Activated T-helper 1 cell treated with anti-CD3 and anti-CD28 coated beads, Interleukin-12 subunit alpha, Interleukin-12 subunit beta, Interleukin-2, Interleukin-4 antibody, amounts not matched to agents 30 ng/mL and 10 ng/mL and 1 ng/mL, durations not matched to agents 14 hours and 24 hours and 36 hours (primary cell): ENCODE data around the gene TRIM46. TPM values are rescaled to one million over a fixed set of nuclear protein-coding genes. Genes with fewer than 3 reads are reported as not detected.

Experiments
- DNase-seq: peaks from one replicate; pipeline ENCODE4 v3.0.0; 2021; ENCODE audit warnings: low spot score
- H3K27ac Mint-ChIP-seq: one replicate; pipeline ENCODE4 v1.8.0; 2021; ENCODE audit warnings: mild to moderate bottlenecking, mixed read lengths
- H3K27me3 Mint-ChIP-seq: one replicate; pipeline ENCODE4 v1.8.0; 2022; ENCODE audit warnings: mild to moderate bottlenecking, moderate library complexity, mixed read lengths; ENCODE audit not compliant: insufficient read depth
- H3K36me3 Mint-ChIP-seq: one replicate; pipeline ENCODE4 v1.8.0; 2021; ENCODE audit warnings: low read depth, mixed read lengths
- H3K4me1 Mint-ChIP-seq: one replicate; pipeline ENCODE4 v1.8.0; 2021; ENCODE audit warnings: low read depth, mixed read lengths
- H3K4me3 Mint-ChIP-seq: one replicate; pipeline ENCODE4 v1.8.0; 2021; ENCODE audit warnings: mild to moderate bottlenecking, moderate library complexity, mixed read lengths
- H3K9me3 Mint-ChIP-seq: one replicate; pipeline ENCODE4 v1.8.0; 2021; ENCODE audit warnings: mixed read lengths
- intact Hi-C: fragments of 100-400 bp; cut with micrococcal nuclease; formaldehyde crosslinking; loops from one replicate; pipeline ENCODE4 v1.15.1; 2024
- total RNA-seq: library from RNA; stranded (reverse); gene quantifications from 2 replicates; pipeline ENCODE4 v1.2.3, GENCODE V29; 2022

TRIM46 gene
- total RNA-seq, 1 donor from 2014 or later = 12.6 TPM

GRCh38 chr1:155199792-155200191, 26.1 kb downstream of the TRIM46 start:
- intact Hi-C loops = no loop called here
- H3K4me1 Mint-ChIP-seq = peaks cover 13% of the 10 kb centered on the region
- no peak overlapping the region for H3K4me3 Mint-ChIP-seq
- no peaks in the 10 kb centered on the region for H3K9me3 Mint-ChIP-seq
- DNase-seq = no peak
- no peaks in the 10 kb centered on the region for H3K27me3 Mint-ChIP-seq
- peaks cover 26% of the 10 kb centered on the region for H3K36me3 Mint-ChIP-seq
- H3K27ac Mint-ChIP-seq = no peak overlapping the region

- no peak overlapping the region for H3K27ac Mint-ChIP-seq
- H3K27me3 Mint-ChIP-seq = no peaks in the 10 kb centered on the region
Measured at GRCh38 chr1:155200920-155201319, 27.3 kb downstream of the TRIM46 start.

GRCh38 chr1:155202198-155202597, 28.5 kb downstream of the TRIM46 start:
- peaks cover 7% of the 10 kb centered on the region for H3K4me1 Mint-ChIP-seq

More at GRCh38 chr1:155200920-155201319, 27.3 kb downstream of the TRIM46 start:
- intact Hi-C loops = no loop called here
- H3K4me1 Mint-ChIP-seq = peaks cover 6% of the 10 kb centered on the region
- no peak overlapping the region for H3K4me3 Mint-ChIP-seq
- no peak for DNase-seq
- no peaks in the 10 kb centered on the region for H3K9me3 Mint-ChIP-seq
- H3K36me3 Mint-ChIP-seq = peaks cover 26% of the 10 kb centered on the region

GRCh38 chr1:155202731-155203515, 29.3 kb downstream of the TRIM46 start:
- Mint-ChIP-seq H3K4me3 (no peak overlapping the region), H3K36me3 (peaks cover 15% of the 10 kb centered on the region), H3K9me3 (no peaks in the 10 kb centered on the region), H3K27me3 (no peaks in the 10 kb centered on the region), H3K4me1 (peaks cover 12% of the 10 kb centered on the region), H3K27ac (no peak overlapping the region)
- DNase-seq = no peak
- intact Hi-C loops = no loop called here

More at GRCh38 chr1:155202198-155202597, 28.5 kb downstream of the TRIM46 start:
- H3K27ac Mint-ChIP-seq = no peak overlapping the region
- no peak for DNase-seq
- intact Hi-C loops = no loop called here
- H3K4me3 Mint-ChIP-seq = no peak overlapping the region
- H3K36me3 Mint-ChIP-seq = peaks cover 19% of the 10 kb centered on the region
- H3K27me3 Mint-ChIP-seq = no peaks in the 10 kb centered on the region
- no peaks in the 10 kb centered on the region for H3K9me3 Mint-ChIP-seq

- Mint-ChIP-seq H3K4me1 (peaks cover 24% of the 10 kb centered on the region), H3K36me3 (peaks cover 10% of the 10 kb centered on the region), H3K27me3 (no peaks in the 10 kb centered on the region), H3K27ac (no peak overlapping the region), H3K9me3 (no peaks in the 10 kb centered on the region), H3K4me3 (no peak overlapping the region)
- no peak for DNase-seq
- intact Hi-C loops = loop anchor here (5.0 kb wide), 2 partner anchors 57 to 1657 kb away; partner anchors contain the start of genes NTRK1 and SCAMP3
Measured at GRCh38 chr1:155205035-155205434, 31.4 kb downstream of the TRIM46 start.

GRCh38 chr1:155205969-155206593, 32.4 kb downstream of the TRIM46 start:
- no peak overlapping the region for H3K27ac Mint-ChIP-seq
- H3K9me3 Mint-ChIP-seq = no peaks in the 10 kb centered on the region
- peaks cover 25% of the 10 kb centered on the region for H3K4me1 Mint-ChIP-seq
- DNase-seq = no peak
- H3K36me3 Mint-ChIP-seq = peaks cover 2% of the 10 kb centered on the region
- intact Hi-C loops = loop anchor here (5.0 kb wide), 2 partner anchors 56 to 1656 kb away; partner anchors contain the start of genes NTRK1 and SCAMP3
- no peak overlapping the region for H3K4me3 Mint-ChIP-seq
- no peaks in the 10 kb centered on the region for H3K27me3 Mint-ChIP-seq

- intact Hi-C loops = loop anchor here (1.0 to 5.0 kb wide), 5 partner anchors 19 to 1655 kb away; partner anchors contain the start of genes NTRK1 and SCAMP3
- DNase-seq = peak; percentile 83
- peaks cover 25% of the 10 kb centered on the region for H3K4me1 Mint-ChIP-seq
- H3K27me3 Mint-ChIP-seq = no peaks in the 10 kb centered on the region
- peaks cover 4% of the 10 kb centered on the region for H3K36me3 Mint-ChIP-seq
- peak overlapping the region; percentile 87 for H3K27ac Mint-ChIP-seq
- H3K4me3 Mint-ChIP-seq = peak overlapping the region; percentile 79
- no peaks in the 10 kb centered on the region for H3K9me3 Mint-ChIP-seq
Measured at GRCh38 chr1:155206891-155207805, 33.5 kb downstream of the TRIM46 start.

- Mint-ChIP-seq H3K4me1 (peaks cover 25% of the 10 kb centered on the region), H3K27me3 (no peaks in the 10 kb centered on the region), H3K36me3 (peaks cover 4% of the 10 kb centered on the region), H3K27ac (peak within 1 kb of the TSS; percentile 97), H3K4me3 (peak within 1 kb of the TSS; percentile 93), H3K9me3 (no peaks in the 10 kb centered on the region)
- intact Hi-C loops = loop anchor here (1.0 to 5.0 kb wide), 9 partner anchors 14 to 1654 kb away; partner anchors contain the start of genes CLK2, KRTCAP2, NTRK1 and SCAMP3
- DNase-seq = no peak
Measured at GRCh38 chr1:155207806-155208540, 34.3 kb downstream of the TRIM46 start, which contains the start of gene THBS3. THBS3 (minus strand) TSS chr1:155207897; CDS start chr1:155207876, 21 bp downstream.

- Mint-ChIP-seq H3K27ac (peak within 1 kb of the TSS; percentile 97), H3K9me3 (no peaks in the 10 kb centered on the region), H3K4me1 (peaks cover 25% of the 10 kb centered on the region), H3K4me3 (peak within 1 kb of the TSS; percentile 93), H3K27me3 (no peaks in the 10 kb centered on the region), H3K36me3 (peaks cover 4% of the 10 kb centered on the region)
- intact Hi-C loops = loop anchor here (1.0 to 5.0 kb wide), 7 partner anchors 14 to 1654 kb away; partner anchors contain the start of genes CLK2, HCN3, KRTCAP2 and NTRK1
- peak; percentile 85 for DNase-seq
Measured at GRCh38 chr1:155208541-155209311, 35.1 kb downstream of the TRIM46 start, which contains the start of gene MTX1. MTX1 (plus strand) TSS chr1:155208695; CDS start chr1:155208805, 110 bp downstream.

- peak overlapping the region; percentile 88 for H3K27ac Mint-ChIP-seq
- intact Hi-C loops = loop anchor here (1.0 to 5.0 kb wide), 5 partner anchors 53 to 1653 kb away; partner anchors contain the start of genes CLK2, HCN3, NTRK1 and SCAMP3
- H3K27me3 Mint-ChIP-seq = no peaks in the 10 kb centered on the region
- DNase-seq = no peak
- peak overlapping the region; percentile 93 for H3K4me3 Mint-ChIP-seq
- peaks cover 25% of the 10 kb centered on the region for H3K4me1 Mint-ChIP-seq
- H3K9me3 Mint-ChIP-seq = no peaks in the 10 kb centered on the region
- peaks cover 4% of the 10 kb centered on the region for H3K36me3 Mint-ChIP-seq
Measured at GRCh38 chr1:155209312-155209721, 35.7 kb downstream of the TRIM46 start.
